Measurements from ENCODE around the gene DNMT1. TPM values are rescaled to one million over a fixed set of nuclear protein-coding genes. Genes with fewer than 3 reads are reported as not detected.

DNMT1 gene
- total RNA-seq, 4 donors from 2014 or later = 36.1 to 54.4 (median 44.2) TPM

GRCh38 chr19:10141479-10141878, 53.3 kb downstream of the DNMT1 start:
- H3K36me3 ChIP-seq = peaks cover 100% of the 10 kb centered on the region
- TF ChIP-seq EP300 (IDR thresholded peaks at IDR 0.05) (no peak), POLR2A (IDR thresholded peaks at IDR 0.05) (no peak), CTCF (IDR thresholded peaks at IDR 0.05) (no peak), POLR2AphosphoS5 (IDR thresholded peaks at IDR 0.05) (no peak)
- no peaks in the 10 kb centered on the region for H3K4me1 ChIP-seq
- H3K27ac ChIP-seq = no peak overlapping the region
- no peaks in the 10 kb centered on the region for H3K9me3 ChIP-seq
- 94% methylated on average over 13 of the region's 13 CpGs for WGBS
- no peak overlapping the region for H3K4me3 ChIP-seq
- no peaks in the 10 kb centered on the region for H3K27me3 ChIP-seq
- DNase-seq (ENCODE audit: low spot score in 2 of 2) = no peak

- no peak for DNase-seq (ENCODE audit: low spot score in 2 of 2)
- no peak for TF ChIP-seq POLR2AphosphoS5 (IDR thresholded peaks at IDR 0.05)
- no peak for TF ChIP-seq EP300 (IDR thresholded peaks at IDR 0.05)
- TF ChIP-seq POLR2A (IDR thresholded peaks at IDR 0.05) = no peak
- no peak for TF ChIP-seq CTCF (IDR thresholded peaks at IDR 0.05)
- Histone ChIP-seq H3K4me3 (no peak overlapping the region), H3K9me3 (no peaks in the 10 kb centered on the region), H3K27me3 (no peaks in the 10 kb centered on the region), H3K27ac (no peak overlapping the region), H3K4me1 (no peaks in the 10 kb centered on the region), H3K36me3 (peaks cover 100% of the 10 kb centered on the region)
- WGBS = 96% methylated on average over 23 of the region's 23 CpGs
Measured at GRCh38 chr19:10139952-10140351, 54.8 kb downstream of the DNMT1 start.

GRCh38 chr19:10138879-10139795, 55.6 kb downstream of the DNMT1 start:
- no peak overlapping the region for H3K27ac ChIP-seq
- no peak for TF ChIP-seq POLR2A (IDR thresholded peaks at IDR 0.05)
- TF ChIP-seq EP300 (IDR thresholded peaks at IDR 0.05) = no peak
- no peak for TF ChIP-seq CTCF (IDR thresholded peaks at IDR 0.05)
- H3K4me3 ChIP-seq = no peak overlapping the region
- no peaks in the 10 kb centered on the region for H3K27me3 ChIP-seq
- WGBS = 98% methylated on average over 13 of the region's 27 CpGs
- no peak for DNase-seq (ENCODE audit: low spot score in 2 of 2)
- H3K4me1 ChIP-seq = no peaks in the 10 kb centered on the region
- no peaks in the 10 kb centered on the region for H3K9me3 ChIP-seq
- H3K36me3 ChIP-seq = peaks cover 100% of the 10 kb centered on the region

- Histone ChIP-seq H3K27me3 (no peaks in the 10 kb centered on the region), H3K4me3 (no peak overlapping the region), H3K4me1 (no peaks in the 10 kb centered on the region), H3K36me3 (peaks cover 99% of the 10 kb centered on the region), H3K9me3 (no peaks in the 10 kb centered on the region), H3K27ac (no peak overlapping the region)
- WGBS = 84% methylated on average over 12 of the region's 38 CpGs
- no peak for TF ChIP-seq EP300 (IDR thresholded peaks at IDR 0.05)
- no peak for TF ChIP-seq POLR2AphosphoS5 (IDR thresholded peaks at IDR 0.05)
- TF ChIP-seq CTCF (IDR thresholded peaks at IDR 0.05) = no peak
- TF ChIP-seq POLR2A (IDR thresholded peaks at IDR 0.05) = no peak
- no peak for DNase-seq (ENCODE audit: low spot score in 2 of 2)
Measured at GRCh38 chr19:10137751-10138682, 56.7 kb downstream of the DNMT1 start.

- whole genome bisulfite sequencing = no CpG with 5 or more reads among the region's 14 CpGs
- Histone ChIP-seq H3K27ac (no peak overlapping the region), H3K36me3 (peaks cover 94% of the 10 kb centered on the region)
Measured at GRCh38 chr19:10136936-10137335, 57.8 kb downstream of the DNMT1 start.

More at GRCh38 chr19:10136936-10137335, 57.8 kb downstream of the DNMT1 start:
- no peak for TF ChIP-seq EP300 (IDR thresholded peaks at IDR 0.05)
- TF ChIP-seq CTCF (IDR thresholded peaks at IDR 0.05) = no peak
- no peak for TF ChIP-seq POLR2A (IDR thresholded peaks at IDR 0.05)
- TF ChIP-seq POLR2AphosphoS5 (IDR thresholded peaks at IDR 0.05) = no peak
- DNase-seq (ENCODE audit: low spot score in 2 of 2) = no peak
- Histone ChIP-seq H3K4me1 (no peaks in the 10 kb centered on the region), H3K27me3 (no peaks in the 10 kb centered on the region), H3K9me3 (no peaks in the 10 kb centered on the region), H3K4me3 (no peak overlapping the region)

Measured in suprapubic skin (tissue), 4 donors.